Colonic mucosa (tissue), 4 donors: Measurements from ENCODE around the gene TTF1. TPM values are rescaled to one million over a fixed set of nuclear protein-coding genes. Genes with fewer than 3 reads are reported as not detected.
A peak's percentile ranks its signal among the peaks of the same experiment; 100 is the strongest.

Experiments
- DNase-seq: peaks from one replicate; pipeline ENCODE4 v3.0.0-alpha.2; 2020
- H3K27ac ChIP-seq: fragments of 200-600 bp; one replicate; pipeline ENCODE4 v1.8.0; 2021
- H3K27me3 ChIP-seq: fragments of 200-600 bp; one replicate; pipeline ENCODE4 v1.8.0; 2021
- H3K36me3 ChIP-seq: fragments of 200-600 bp; one replicate; pipeline ENCODE4 v1.8.0; 2021
- H3K4me1 ChIP-seq: fragments of 200-600 bp; one replicate; pipeline ENCODE4 v1.8.0; 2021; ENCODE audit warnings: mild to moderate bottlenecking
- H3K4me3 ChIP-seq: fragments of 200-600 bp; one replicate; pipeline ENCODE4 v1.8.0; 2021
- H3K9ac ChIP-seq, 2 donors: one replicate each; pipeline ENCODE4 v1.7.0; 2013; ENCODE audit warnings: control low read depth in 2 of 2, low read depth in 2 of 2, low read length in 2 of 2
- H3K9me3 ChIP-seq: fragments of 200-600 bp; one replicate; pipeline ENCODE4 v1.8.0; 2021
- intact Hi-C: fragments of 100-400 bp; cut with DNase I; formaldehyde crosslinking; loops from one replicate; pipeline ENCODE4 v1.14.1; 2022
- total RNA-seq, 2 donors: library from RNA; stranded (reverse); fragmentation: NEBNext Ultra II Directional in 1 of 2; extraction: Animal tissue kit (Norgen Biotek cat#: 25700) in 1 of 2; gene quantifications; one replicate each; pipeline ENCODE4 v1.2.1, GENCODE V29; 2021
- TF ChIP-seq, protein P1 (sequence below): fragments of 200-600 bp; IDR thresholded peaks from one replicate; pipeline ENCODE4 v1.8.0; 2022; ENCODE audit warnings: antibody characterized with exemption, mild to moderate bottlenecking
- donor health status: healthy.
- donor health status: DM: no; HTN: no; CAD: no.
- donor health status: DM: no; HTN: no; CAD: no.

Gene TTF1
- total RNA-seq, 2 donors from 2014 or later: 11.1 to 11.2 TPM

DNA sequence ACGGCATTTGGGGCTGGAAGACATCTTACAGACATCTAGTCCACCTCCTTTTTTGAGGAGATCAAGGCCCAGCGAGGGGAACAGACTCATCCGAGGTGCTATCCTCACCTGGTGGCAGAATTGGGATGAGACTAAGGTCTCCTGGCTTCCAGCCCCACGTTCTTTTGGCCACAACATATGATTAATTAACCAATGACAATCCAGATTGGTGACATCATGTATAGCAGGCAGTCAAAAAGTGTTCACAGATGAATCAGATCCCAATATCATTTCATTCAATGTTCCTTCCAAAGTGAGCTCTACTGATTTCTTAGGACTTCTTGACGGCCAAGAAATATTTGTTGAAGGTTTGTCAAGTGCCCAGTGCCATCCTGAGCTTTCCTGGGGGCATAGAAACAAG lies 7.3 kb upstream of the TTF1 start:
- intact Hi-C loops: loop anchor here (5.0 to 10.0 kb wide), 3 partner anchors 163 to 383 kb away; no protein-coding TSS in a partner anchor
- no peak for DNase-seq
- Histone ChIP-seq H3K9ac (no peak overlapping the region), H3K4me3 (no peak overlapping the region), H3K9me3 (no peaks in the 10 kb centered on the region), H3K36me3 (no peaks in the 10 kb centered on the region), H3K27ac (no peak overlapping the region), H3K27me3 (peaks cover 29% of the 10 kb centered on the region), H3K4me1 (peaks cover 15% of the 10 kb centered on the region)
- TF ChIP-seq, protein P1, sequence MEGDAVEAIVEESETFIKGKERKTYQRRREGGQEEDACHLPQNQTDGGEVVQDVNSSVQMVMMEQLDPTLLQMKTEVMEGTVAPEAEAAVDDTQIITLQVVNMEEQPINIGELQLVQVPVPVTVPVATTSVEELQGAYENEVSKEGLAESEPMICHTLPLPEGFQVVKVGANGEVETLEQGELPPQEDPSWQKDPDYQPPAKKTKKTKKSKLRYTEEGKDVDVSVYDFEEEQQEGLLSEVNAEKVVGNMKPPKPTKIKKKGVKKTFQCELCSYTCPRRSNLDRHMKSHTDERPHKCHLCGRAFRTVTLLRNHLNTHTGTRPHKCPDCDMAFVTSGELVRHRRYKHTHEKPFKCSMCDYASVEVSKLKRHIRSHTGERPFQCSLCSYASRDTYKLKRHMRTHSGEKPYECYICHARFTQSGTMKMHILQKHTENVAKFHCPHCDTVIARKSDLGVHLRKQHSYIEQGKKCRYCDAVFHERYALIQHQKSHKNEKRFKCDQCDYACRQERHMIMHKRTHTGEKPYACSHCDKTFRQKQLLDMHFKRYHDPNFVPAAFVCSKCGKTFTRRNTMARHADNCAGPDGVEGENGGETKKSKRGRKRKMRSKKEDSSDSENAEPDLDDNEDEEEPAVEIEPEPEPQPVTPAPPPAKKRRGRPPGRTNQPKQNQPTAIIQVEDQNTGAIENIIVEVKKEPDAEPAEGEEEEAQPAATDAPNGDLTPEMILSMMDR: no peak

DNA sequence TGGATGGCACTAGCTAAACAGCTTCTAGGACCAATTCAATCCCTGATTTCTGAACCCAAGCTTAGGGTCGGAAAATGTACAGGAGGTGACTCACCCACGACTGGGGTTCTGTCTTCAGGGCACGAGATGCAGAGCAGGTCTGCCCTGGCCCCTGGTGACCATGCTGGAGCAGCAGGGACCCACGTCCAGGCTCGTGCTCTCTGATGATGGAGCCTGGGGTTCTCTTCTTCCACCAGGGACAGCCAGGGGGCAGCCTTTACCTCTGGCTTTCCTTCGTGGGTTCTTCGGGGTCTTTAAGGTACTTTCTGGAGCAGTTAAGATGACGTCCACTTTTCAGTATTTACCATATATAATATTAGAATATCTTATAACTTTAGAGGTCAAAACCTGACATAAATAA lies 5.4 kb upstream of the TTF1 start:
- intact Hi-C loops: loop anchor here (5.0 to 10.0 kb wide), 3 partner anchors 165 to 385 kb away; no protein-coding TSS in a partner anchor
- TF ChIP-seq, protein P1: peak; percentile 37
- Histone ChIP-seq H3K27me3 (peaks cover 20% of the 10 kb centered on the region), H3K9ac (no peak overlapping the region), H3K36me3 (no peaks in the 10 kb centered on the region), H3K9me3 (no peaks in the 10 kb centered on the region), H3K4me1 (peaks cover 15% of the 10 kb centered on the region), H3K4me3 (no peak overlapping the region), H3K27ac (no peak overlapping the region)
- no peak for DNase-seq

DNA sequence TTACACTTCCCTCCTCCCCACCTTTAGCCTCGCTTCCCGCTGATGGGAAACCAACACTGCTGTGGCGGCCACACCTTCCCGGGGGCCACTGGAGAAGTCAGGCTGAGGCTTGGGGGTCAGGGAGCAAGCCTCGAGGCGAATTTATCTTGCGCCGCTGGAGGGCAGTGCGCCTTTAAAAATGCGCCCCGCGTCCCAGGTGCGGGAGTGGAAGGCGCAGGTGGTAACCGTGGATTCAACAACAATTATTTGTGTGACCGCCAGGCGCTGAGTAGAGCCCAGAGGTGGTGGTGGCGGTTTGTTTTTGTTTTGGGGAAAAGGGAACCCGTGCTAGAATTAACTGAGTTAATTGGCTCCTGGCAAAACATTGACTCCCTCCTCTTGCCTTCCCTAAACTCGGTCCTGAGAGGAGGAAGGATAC lies 4.5 kb upstream of the TTF1 start:
- intact Hi-C loops: loop anchor here (5.0 to 10.0 kb wide), 3 partner anchors 166 to 386 kb away; no protein-coding TSS in a partner anchor
- no peak overlapping the region for H3K27ac ChIP-seq
- H3K9ac ChIP-seq: no peak overlapping the region
- peaks cover 20% of the 10 kb centered on the region for H3K27me3 ChIP-seq
- peaks cover 18% of the 10 kb centered on the region for H3K4me1 ChIP-seq
- TF ChIP-seq, protein P1: peak; percentile 63
- H3K9me3 ChIP-seq: no peaks in the 10 kb centered on the region
- peak overlapping the region; percentile 36 for H3K4me3 ChIP-seq
- DNase-seq: peak; percentile 53
- no peaks in the 10 kb centered on the region for H3K36me3 ChIP-seq

DNA sequence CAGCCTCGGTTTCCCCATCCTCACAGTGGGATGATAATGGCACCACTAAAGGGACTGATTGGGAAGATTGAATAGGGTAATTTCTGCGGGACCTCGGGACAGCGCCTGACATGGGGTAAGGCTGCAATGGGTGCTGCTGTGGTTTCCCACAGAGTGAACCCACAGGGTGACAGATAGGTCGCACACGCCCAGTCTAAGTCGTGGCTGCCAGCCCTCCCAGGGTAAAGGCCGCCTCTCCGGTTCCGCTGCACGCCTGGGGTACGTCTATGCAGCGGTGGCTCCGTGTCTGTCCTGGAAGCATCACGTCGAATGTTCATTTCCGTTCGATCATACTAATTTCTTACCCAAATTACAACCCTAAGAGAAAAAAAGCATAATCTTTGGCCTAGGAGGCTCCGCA lies 4.0 kb upstream of the TTF1 start:
- DNase-seq: no peak
- intact Hi-C loops: loop anchor here (5.0 to 10.0 kb wide), 3 partner anchors 167 to 387 kb away; no protein-coding TSS in a partner anchor
- Histone ChIP-seq H3K27me3 (peaks cover 20% of the 10 kb centered on the region), H3K4me1 (peaks cover 18% of the 10 kb centered on the region), H3K9me3 (no peaks in the 10 kb centered on the region), H3K27ac (no peak overlapping the region), H3K36me3 (no peaks in the 10 kb centered on the region), H3K9ac (peak overlapping the region in 1 of 2 donors; percentile 37), H3K4me3 (peak overlapping the region; percentile 36)
- TF ChIP-seq, protein P1: no peak

DNA sequence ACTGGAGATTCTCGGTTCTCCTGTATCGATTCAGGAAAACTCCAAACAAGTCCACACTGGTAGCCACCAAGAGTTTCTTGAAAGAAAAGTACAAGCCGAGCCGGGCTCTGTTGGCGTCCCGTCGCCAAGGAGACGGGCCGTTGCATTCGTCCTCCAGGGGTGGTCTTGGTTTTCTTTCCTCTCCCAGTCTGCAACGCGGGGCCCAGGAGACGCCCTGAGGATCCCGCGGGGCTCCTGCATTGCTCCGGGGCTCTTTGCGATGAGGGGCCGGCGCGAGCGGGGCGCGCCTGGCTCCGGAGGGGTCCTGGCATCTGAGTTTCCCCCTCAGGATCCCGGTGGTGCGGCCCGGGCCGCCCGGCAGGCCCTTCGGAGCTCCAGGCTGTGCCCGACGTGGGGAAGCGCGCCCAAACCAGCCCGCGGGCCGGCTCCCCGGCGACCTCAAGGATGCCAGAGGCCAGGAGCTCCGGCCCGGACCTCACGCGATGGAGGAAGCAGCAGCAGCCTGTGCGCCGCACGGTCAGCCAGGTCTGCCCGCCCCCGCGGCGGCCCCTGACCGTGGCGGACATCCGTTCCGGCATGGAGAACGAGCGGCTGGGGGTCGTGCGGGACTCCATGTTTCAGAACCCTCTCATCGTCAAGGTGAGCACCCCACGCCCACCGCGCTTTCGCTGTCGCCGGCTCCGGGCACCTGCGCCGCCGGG lies 3.3 kb upstream of the TTF1 start, which contains the start of gene CFAP77:
CFAP77 (plus strand) TSS at position 384 of the 701 bp plus-strand sequence; CDS start at position 445, 61 bp downstream.
- TF ChIP-seq, protein P1: no peak
- Histone ChIP-seq H3K36me3 (no peaks in the 10 kb centered on the region), H3K4me1 (peaks cover 18% of the 10 kb centered on the region), H3K9me3 (no peaks in the 10 kb centered on the region), H3K4me3 (peak within 1 kb of the TSS; percentile 36), H3K9ac (peak within 1 kb of the TSS in 1 of 2 donors; percentile 37), H3K27ac (no peak within 1 kb of the TSS), H3K27me3 (peaks cover 20% of the 10 kb centered on the region)
- intact Hi-C loops: loop anchor here (5.0 to 10.0 kb wide), 3 partner anchors 167 to 387 kb away; no protein-coding TSS in a partner anchor
- DNase-seq: peak; percentile 24
